NOMO-1 (cell line): Measurements from ENCODE around the gene SLC34A1.
"Not testable (repeated sequence)": the region's sequence is repeated elsewhere in the genome, so short reads cannot be mapped to it uniquely, and the experiment has no call there.

ENCODE experiments used
- DNase-seq, 2 experiments: peaks; one replicate each; lab custom pipeline; 2025; ENCODE audit not compliant: unreplicated experiment in 2 of 2; lab: John Stamatoyannopoulos, UW

Gene SLC34A1

GRCh38 chr5:177367981-177368868 is 16.0 kb upstream of the SLC34A1 start:
- DNase-seq: no peak

- no peak for DNase-seq
Observed at GRCh38 chr5:177368869-177369644, 15.2 kb upstream of the SLC34A1 start.

GRCh38 chr5:177369645-177370440 is 14.4 kb upstream of the SLC34A1 start:
- DNase-seq: no peak

- DNase-seq: no peak
Observed at GRCh38 chr5:177370488-177371119, 13.6 kb upstream of the SLC34A1 start.

- no peak for DNase-seq
Observed at GRCh38 chr5:177371120-177372033, 12.9 kb upstream of the SLC34A1 start.

- DNase-seq: no peak
Observed at GRCh38 chr5:177372034-177372896, 12.0 kb upstream of the SLC34A1 start.

GRCh38 chr5:177372910-177373309 is 11.3 kb upstream of the SLC34A1 start:
- no peak for DNase-seq

GRCh38 chr5:177373806-177374205 is 10.4 kb upstream of the SLC34A1 start:
- DNase-seq: no peak

- no peak for DNase-seq
Observed at GRCh38 chr5:177374211-177374610, 10.0 kb upstream of the SLC34A1 start.

GRCh38 chr5:177375516-177375915 is 8.7 kb upstream of the SLC34A1 start:
- not testable (repeated sequence) for DNase-seq

- no peak for DNase-seq
Observed at GRCh38 chr5:177376107-177376506, 8.1 kb upstream of the SLC34A1 start.

- DNase-seq: no peak
Observed at GRCh38 chr5:177377851-177378776, 6.1 kb upstream of the SLC34A1 start.

- DNase-seq: no peak
Observed at GRCh38 chr5:177378884-177379883, 5.0 kb upstream of the SLC34A1 start.

GRCh38 chr5:177380805-177381126 is 3.5 kb upstream of the SLC34A1 start:
- no peak for DNase-seq

- DNase-seq: no peak
Observed at GRCh38 chr5:177382423-177383029, 1.7 kb upstream of the SLC34A1 start.

- DNase-seq: no peak
Observed at GRCh38 chr5:177383181-177383580, 1.1 kb upstream of the SLC34A1 start.
